HG02759 (cell line): ENCODE results near the gene FLG2.
"Not testable (repeated sequence)": the region's sequence is repeated elsewhere in the genome, so short reads cannot be mapped to it uniquely, and the experiment has no call there.

Source experiments
- ATAC-seq: cut with Tn5 transposase; IDR thresholded peaks from one replicate; pipeline ENCODE4 v1.9.1; 2021; ENCODE audit warnings: mild to moderate bottlenecking, moderate library complexity; ENCODE audit not compliant: unreplicated experiment

Gene FLG2

GRCh38 chr1:152313319-152313801 lies 46.4 kb downstream of the FLG2 start:
- ATAC-seq, result no peak

DNA sequence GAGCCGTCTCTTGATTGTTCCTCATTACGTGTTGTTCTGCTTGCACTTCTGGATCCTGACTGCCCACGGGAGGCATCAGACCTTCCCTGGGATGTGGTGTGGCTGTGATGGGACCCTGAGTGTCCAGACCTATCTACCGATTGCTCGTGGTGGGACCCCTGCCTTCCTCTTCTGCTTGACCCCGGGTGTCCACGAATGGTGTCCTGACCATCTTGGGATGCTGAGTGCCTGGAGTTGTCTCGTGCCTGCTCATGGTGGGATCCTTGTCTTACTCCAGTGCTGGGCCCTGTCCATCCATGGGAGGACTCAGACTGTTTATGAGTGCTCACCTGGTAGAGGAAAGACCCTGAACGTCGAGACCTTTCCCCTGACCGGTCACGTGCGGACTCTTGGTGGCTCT lies 47.6 kb downstream of the FLG2 start:
- ATAC-seq, result not testable (repeated sequence)

- ATAC-seq, result no peak
These were observed 49.9 kb downstream of the FLG2 start for GRCh38 chr1:152309955-152310354.

- ATAC-seq, result not testable (repeated sequence)
These were observed 50.4 kb downstream of the FLG2 start for GRCh38 chr1:152309320-152309901.

- not testable (repeated sequence) for ATAC-seq
These were observed 51.0 kb downstream of the FLG2 start for GRCh38 chr1:152308758-152309157.

- ATAC-seq, result not testable (repeated sequence)
These were observed 51.8 kb downstream of the FLG2 start for GRCh38 chr1:152307970-152308369.

DNA sequence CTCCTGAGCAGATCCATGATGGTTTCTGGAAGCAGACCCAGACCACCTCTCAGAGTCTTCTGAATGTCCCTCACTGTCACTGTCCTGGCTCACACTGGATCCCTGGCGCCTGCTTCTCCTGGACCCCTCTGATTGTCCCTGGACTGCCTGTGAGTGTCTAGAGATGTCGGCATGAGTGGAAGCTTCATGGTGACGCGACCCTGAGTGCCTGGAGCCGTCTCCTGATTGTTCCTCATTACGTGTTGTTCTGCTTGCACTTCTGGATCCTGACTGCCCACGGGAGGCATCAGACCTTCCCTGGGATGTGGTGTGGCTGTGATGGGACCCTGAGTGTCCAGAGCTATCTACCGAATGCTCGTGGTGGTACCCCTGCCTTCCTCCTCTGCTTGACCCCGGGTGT lies 53.7 kb downstream of the FLG2 start:
- ATAC-seq, result not testable (repeated sequence)

- ATAC-seq, result not testable (repeated sequence)
These were observed 55.0 kb downstream of the FLG2 start for GRCh38 chr1:152304773-152305172.

- not testable (repeated sequence) for ATAC-seq
These were observed 56.5 kb downstream of the FLG2 start for GRCh38 chr1:152303139-152303872.
